Astrocyte (in vitro differentiated cells and primary cell): Measurements from ENCODE around the gene RXRB.

ENCODE experiments used
- EZH2 ChIP-seq: IDR thresholded peaks from 2 replicates; pipeline ENCODE4 v1.6.1; 2012; ENCODE audit warnings: mild to moderate bottlenecking, low read length, inconsistent platforms; ENCODE audit not compliant: insufficient read depth
- TF ChIP-seq, protein P1 (sequence below): IDR thresholded peaks from 2 replicates; pipeline ENCODE4 v1.5.1; 2011; ENCODE audit warnings: low read depth, mild to moderate bottlenecking, inconsistent platforms, low read length, moderate library complexity; ENCODE audit not compliant: insufficient read depth

DNA sequence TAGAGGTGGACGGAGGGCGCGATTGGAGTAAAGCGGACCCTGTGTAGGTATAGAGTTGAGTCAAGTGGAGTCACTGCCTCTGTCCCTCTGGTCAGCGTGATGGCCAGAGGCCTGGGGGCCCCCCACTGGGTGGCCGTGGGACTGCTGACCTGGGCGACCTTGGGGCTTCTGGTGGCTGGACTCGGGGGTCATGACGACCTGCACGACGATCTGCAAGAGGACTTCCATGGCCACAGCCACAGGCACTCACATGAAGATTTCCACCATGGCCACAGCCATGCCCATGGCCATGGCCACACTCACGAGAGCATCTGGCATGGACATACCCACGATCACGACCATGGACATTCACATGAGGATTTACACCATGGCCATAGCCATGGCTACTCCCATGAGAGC lies 681 bp upstream of the RXRB start:
- TF ChIP-seq, protein P1, sequence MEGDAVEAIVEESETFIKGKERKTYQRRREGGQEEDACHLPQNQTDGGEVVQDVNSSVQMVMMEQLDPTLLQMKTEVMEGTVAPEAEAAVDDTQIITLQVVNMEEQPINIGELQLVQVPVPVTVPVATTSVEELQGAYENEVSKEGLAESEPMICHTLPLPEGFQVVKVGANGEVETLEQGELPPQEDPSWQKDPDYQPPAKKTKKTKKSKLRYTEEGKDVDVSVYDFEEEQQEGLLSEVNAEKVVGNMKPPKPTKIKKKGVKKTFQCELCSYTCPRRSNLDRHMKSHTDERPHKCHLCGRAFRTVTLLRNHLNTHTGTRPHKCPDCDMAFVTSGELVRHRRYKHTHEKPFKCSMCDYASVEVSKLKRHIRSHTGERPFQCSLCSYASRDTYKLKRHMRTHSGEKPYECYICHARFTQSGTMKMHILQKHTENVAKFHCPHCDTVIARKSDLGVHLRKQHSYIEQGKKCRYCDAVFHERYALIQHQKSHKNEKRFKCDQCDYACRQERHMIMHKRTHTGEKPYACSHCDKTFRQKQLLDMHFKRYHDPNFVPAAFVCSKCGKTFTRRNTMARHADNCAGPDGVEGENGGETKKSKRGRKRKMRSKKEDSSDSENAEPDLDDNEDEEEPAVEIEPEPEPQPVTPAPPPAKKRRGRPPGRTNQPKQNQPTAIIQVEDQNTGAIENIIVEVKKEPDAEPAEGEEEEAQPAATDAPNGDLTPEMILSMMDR: no peak
- TF ChIP-seq EZH2: no peak
